Activated naive CD4-positive, alpha-beta T cell treated with anti-CD3 and anti-CD28 coated beads for 36 hours (primary cell): ENCODE data around the gene ITGB1. TPM values are rescaled to one million over a fixed set of nuclear protein-coding genes. Genes with fewer than 3 reads are reported as not detected.
"Not testable (repeated sequence)": the region's sequence is repeated elsewhere in the genome, so short reads cannot be mapped to it uniquely, and the experiment has no call there.

Experiments
- CTCF ChIA-PET: fragments of 350-600 bp; sonication (Branson Sonifier 250); formaldehyde crosslinking; loops from one replicate; lab custom pipeline; 2021; ENCODE audit warnings: antibody characterized with exemption; lab: Charles Lee
- DNase-seq: peaks from one replicate; pipeline ENCODE4 v3.0.0-alpha.2; 2020
- H3K27ac Mint-ChIP-seq: one replicate; pipeline ENCODE4 v1.8.0; 2021; ENCODE audit warnings: mild to moderate bottlenecking, mixed read lengths
- H3K27me3 Mint-ChIP-seq: one replicate; pipeline ENCODE4 v1.8.0; 2021; ENCODE audit warnings: low read depth, mixed read lengths
- H3K36me3 Mint-ChIP-seq: one replicate; pipeline ENCODE4 v1.8.0; 2021; ENCODE audit warnings: low read depth, mixed read lengths
- H3K4me1 Mint-ChIP-seq: one replicate; pipeline ENCODE4 v1.8.0; 2021; ENCODE audit warnings: low read depth, mixed read lengths
- H3K4me3 Mint-ChIP-seq: one replicate; pipeline ENCODE4 v1.8.0; 2021; ENCODE audit warnings: mild to moderate bottlenecking, moderate library complexity, mixed read lengths
- H3K9me3 Mint-ChIP-seq: one replicate; pipeline ENCODE4 v1.8.0; 2021; ENCODE audit warnings: mixed read lengths
- intact Hi-C: fragments of 100-400 bp; cut with micrococcal nuclease; formaldehyde crosslinking; loops from one replicate; pipeline ENCODE4 v1.15.1; 2023
- total RNA-seq, 2 experiments: library from RNA; stranded (reverse); gene quantifications; one replicate each; pipeline ENCODE4 v1.2.3, GENCODE V29; 2021

Gene ITGB1
- total RNA-seq: 10 to 100 TPM; 30.3 to 34.5 TPM

- DNase-seq: peak; percentile 84
- peak within 1 kb of the TSS; percentile 89 for H3K27ac Mint-ChIP-seq
- CTCF ChIA-PET: interaction anchor here (0.6 to 1.1 kb wide), 3 partner anchors 13 to 809 kb away, joined by 3 read pairs; no protein-coding TSS in a partner anchor
- H3K4me1 Mint-ChIP-seq: peaks cover 40% of the 10 kb centered on the region
- H3K4me3 Mint-ChIP-seq: peak within 1 kb of the TSS; percentile 84
- H3K27me3 Mint-ChIP-seq: peaks cover 10% of the 10 kb centered on the region
- intact Hi-C loops: loop anchor here (1.0 to 10.0 kb wide), 13 partner anchors 22 to 901 kb away; partner anchors contain the start of genes CCDC7 and KIF5B
- H3K36me3 Mint-ChIP-seq: no peaks in the 10 kb centered on the region
- no peaks in the 10 kb centered on the region for H3K9me3 Mint-ChIP-seq
Observed at GRCh38 chr10:32958085-32959005, at the start of gene ITGB1. ITGB1 (minus strand) TSS chr10:32958230; CDS start chr10:32935558, 22,672 bp downstream.

- no peak overlapping the region for H3K4me3 Mint-ChIP-seq
- CTCF ChIA-PET: interaction anchor here (0.9 to 1.8 kb wide), 2 partner anchors 47 to 187 kb away, joined by 3 to 4 read pairs; no protein-coding TSS in a partner anchor
- peaks cover 9% of the 10 kb centered on the region for H3K27me3 Mint-ChIP-seq
- H3K4me1 Mint-ChIP-seq: peaks cover 34% of the 10 kb centered on the region
- intact Hi-C loops: loop anchor here (5.0 kb wide), 5 partner anchors 246 to 814 kb away; no protein-coding TSS in a partner anchor
- DNase-seq: no peak
- no peaks in the 10 kb centered on the region for H3K36me3 Mint-ChIP-seq
- no peak overlapping the region for H3K27ac Mint-ChIP-seq
- no peaks in the 10 kb centered on the region for H3K9me3 Mint-ChIP-seq
Observed at GRCh38 chr10:33006342-33006887, 48.4 kb upstream of the ITGB1 start.

DNA sequence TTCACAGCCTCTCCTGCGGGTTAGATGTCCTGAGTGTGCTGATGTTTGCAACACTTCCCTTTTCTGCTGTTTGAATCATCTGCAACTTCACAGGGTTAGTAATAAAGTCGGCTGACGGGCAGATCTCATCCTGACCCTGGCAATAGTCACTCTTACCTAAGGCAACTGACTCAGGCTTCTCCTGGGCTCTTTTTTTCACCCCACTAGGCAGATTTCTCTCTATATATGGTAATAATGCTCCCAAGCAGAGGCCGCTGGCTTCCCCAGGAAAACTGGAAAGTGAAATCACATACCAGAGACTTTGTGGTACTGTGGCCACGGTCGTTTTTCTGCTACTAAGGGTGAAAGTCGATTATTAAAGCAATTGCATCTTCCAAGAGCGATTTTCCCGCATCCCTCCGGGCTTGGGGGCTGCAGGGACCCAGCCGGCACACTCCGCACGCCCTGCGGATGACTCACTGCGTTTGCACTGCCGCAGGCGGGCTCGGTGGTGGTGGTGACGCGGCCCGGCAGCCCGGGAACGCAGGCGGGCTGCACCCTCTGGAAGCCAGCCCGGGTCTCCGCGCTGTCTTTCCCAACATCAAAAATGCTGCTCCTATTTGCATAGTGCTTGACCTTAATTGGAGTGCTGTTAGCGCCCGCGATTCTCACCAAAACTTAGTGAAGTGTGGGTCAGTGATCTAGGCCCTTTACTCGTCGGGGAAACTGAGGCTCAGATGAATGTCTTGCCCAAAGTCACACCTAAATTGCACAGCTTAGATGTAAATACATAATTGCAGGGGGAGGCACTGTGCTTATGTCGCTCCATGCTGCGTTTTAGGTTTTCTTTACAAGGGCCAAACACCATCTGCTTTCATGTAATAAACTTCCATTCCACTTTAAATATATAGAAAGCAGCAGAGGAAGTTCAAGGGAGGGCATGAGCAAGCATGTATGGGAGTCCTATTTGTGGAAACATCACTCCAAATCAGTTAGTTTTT, 47.6 kb upstream of the ITGB1 start:
- peaks cover 9% of the 10 kb centered on the region for H3K27me3 Mint-ChIP-seq
- H3K27ac Mint-ChIP-seq: no peak overlapping the region
- intact Hi-C loops: loop anchor here (1.0 to 5.0 kb wide), 8 partner anchors 25 to 813 kb away; partner anchors contain the start of gene CCDC7

DNA sequence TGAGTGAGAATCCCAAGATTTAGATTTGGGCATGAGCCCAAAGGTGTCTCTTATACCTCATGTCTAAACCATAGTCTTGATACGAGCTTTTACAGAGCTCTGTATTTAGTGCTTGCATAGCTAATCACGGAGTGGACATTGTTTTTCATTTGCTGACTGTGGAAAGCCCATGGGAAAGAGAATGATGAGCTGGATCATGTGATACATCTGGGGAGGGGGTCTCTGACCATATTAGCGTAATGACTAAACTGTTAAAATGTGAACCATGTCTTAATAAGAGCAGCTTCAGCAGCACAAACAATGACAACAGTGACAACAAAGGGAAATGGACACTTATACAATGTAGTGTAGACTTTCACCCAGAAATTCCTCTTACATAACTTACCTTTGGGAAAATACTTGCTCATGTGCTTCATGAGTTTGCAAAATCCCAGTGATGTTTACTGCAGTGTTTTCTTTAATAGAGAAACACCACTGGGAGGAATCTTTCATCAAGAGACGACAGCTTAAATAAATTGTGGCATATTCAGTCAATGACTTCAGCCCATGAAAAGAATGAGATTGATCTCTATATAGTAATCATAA, 44.0 kb upstream of the ITGB1 start:
- H3K27ac Mint-ChIP-seq: no peak overlapping the region
- no peaks in the 10 kb centered on the region for H3K27me3 Mint-ChIP-seq
- H3K4me1 Mint-ChIP-seq: peaks cover 14% of the 10 kb centered on the region
- H3K36me3 Mint-ChIP-seq: no peaks in the 10 kb centered on the region
- H3K4me3 Mint-ChIP-seq: no peak overlapping the region
- CTCF ChIA-PET: interaction anchor here (0.6 kb wide), 1 partner anchor 257 kb away, joined by 3 read pairs; no protein-coding TSS in a partner anchor
- peaks cover 7% of the 10 kb centered on the region for H3K9me3 Mint-ChIP-seq
- intact Hi-C loops: no loop called here
- no peak for DNase-seq

More for the DNA sequence above, 47.6 kb upstream of the ITGB1 start:
- H3K36me3 Mint-ChIP-seq: no peaks in the 10 kb centered on the region
- peak; percentile 58 for DNase-seq
- peak overlapping the region; percentile 50 for H3K4me3 Mint-ChIP-seq
- H3K9me3 Mint-ChIP-seq: no peaks in the 10 kb centered on the region
- CTCF ChIA-PET: interaction anchor here (0.9 to 1.8 kb wide), 2 partner anchors 46 to 187 kb away, joined by 3 to 4 read pairs; no protein-coding TSS in a partner anchor
- H3K4me1 Mint-ChIP-seq: peaks cover 34% of the 10 kb centered on the region

GRCh38 chr10:32998060-32998581, 40.1 kb upstream of the ITGB1 start:
- H3K36me3 Mint-ChIP-seq, DNase-seq, H3K4me3 Mint-ChIP-seq, H3K4me1 Mint-ChIP-seq, H3K27me3 Mint-ChIP-seq, intact Hi-C loops, H3K27ac Mint-ChIP-seq, CTCF ChIA-PET, H3K9me3 Mint-ChIP-seq: not testable (repeated sequence)

DNA sequence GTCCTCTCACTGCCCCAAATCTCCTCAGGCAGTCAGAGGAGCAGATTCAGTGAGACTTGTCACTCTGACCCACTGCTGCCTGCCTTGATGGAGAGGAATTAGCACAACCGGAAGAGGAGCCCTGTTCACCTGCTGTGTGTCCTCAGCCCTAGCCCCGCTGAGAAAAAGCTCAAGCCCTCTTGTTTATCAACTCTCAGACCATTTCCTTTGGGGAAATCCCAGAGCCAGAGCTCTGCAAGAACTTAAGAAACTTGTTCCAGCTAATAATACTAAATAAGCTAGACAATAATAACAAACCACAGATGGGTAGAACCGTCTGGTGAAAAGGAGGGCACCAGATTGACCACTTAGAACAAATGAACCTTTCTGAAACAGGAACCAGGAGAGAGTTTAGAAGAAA, 37.7 kb upstream of the ITGB1 start:
- Mint-ChIP-seq H3K36me3 (no peaks in the 10 kb centered on the region), H3K27me3 (peaks cover 2% of the 10 kb centered on the region), H3K9me3 (peaks cover 11% of the 10 kb centered on the region), H3K4me1 (no peaks in the 10 kb centered on the region), H3K4me3 (no peak overlapping the region), H3K27ac (no peak overlapping the region)
- no peak for DNase-seq
- CTCF ChIA-PET: interaction anchor here (1.2 kb wide), 1 partner anchor 13 kb away, joined by 4 read pairs; no protein-coding TSS in a partner anchor
- intact Hi-C loops: no loop called here

DNA sequence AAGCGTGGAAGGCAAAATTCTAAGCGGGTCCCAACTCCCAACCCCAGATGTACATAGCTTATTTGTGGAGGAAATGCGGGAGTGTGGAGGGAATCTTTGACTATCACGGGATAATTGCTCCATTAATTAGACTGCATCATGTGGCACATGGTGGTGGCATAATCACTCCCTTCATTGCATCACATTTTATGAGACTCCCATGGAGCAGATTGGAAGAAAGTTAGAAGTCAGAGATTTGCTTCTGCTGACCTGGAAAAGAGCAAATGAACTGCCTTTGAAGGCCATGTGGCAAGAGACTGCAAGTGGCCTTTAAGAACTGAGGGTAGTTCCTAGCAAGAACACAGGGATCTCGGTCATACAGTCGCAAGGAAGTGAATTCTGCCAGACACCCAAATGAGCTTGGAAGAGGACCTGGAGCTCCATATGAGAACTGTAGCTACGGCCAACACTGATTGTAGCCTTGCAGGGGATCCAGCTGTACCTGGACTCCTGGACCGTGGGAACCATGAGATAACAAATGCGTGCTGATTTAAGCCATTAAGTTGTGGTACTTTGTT, 37.1 kb upstream of the ITGB1 start:
- CTCF ChIA-PET: interaction anchor here (1.2 kb wide), 1 partner anchor 14 kb away, joined by 4 read pairs; no protein-coding TSS in a partner anchor
- Mint-ChIP-seq H3K36me3 (no peaks in the 10 kb centered on the region), H3K4me3 (no peak overlapping the region), H3K9me3 (peaks cover 11% of the 10 kb centered on the region), H3K27ac (no peak overlapping the region), H3K4me1 (no peaks in the 10 kb centered on the region), H3K27me3 (peaks cover 2% of the 10 kb centered on the region)
- intact Hi-C loops: no loop called here
- no peak for DNase-seq

DNA sequence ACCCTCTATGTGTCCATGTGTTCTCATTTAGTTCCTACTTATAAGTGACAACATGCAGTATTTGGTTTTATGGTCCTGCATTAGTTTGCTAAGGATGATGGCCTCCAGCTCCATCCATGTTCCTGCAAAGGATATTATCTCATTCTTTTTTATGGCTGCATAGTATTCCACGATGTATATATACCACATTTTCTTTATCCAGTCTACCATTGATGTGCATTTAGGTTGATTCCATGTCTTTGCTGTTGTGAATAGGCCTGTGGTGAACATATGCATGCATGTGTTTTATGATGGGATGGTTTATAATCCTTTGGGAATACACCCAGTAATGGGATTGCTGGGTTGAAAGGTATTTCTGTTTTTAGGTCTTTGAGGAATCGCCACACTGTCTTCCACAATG, 36.6 kb upstream of the ITGB1 start:
- H3K4me3 Mint-ChIP-seq, H3K9me3 Mint-ChIP-seq, H3K27ac Mint-ChIP-seq, intact Hi-C loops, H3K36me3 Mint-ChIP-seq, H3K4me1 Mint-ChIP-seq, DNase-seq, H3K27me3 Mint-ChIP-seq, CTCF ChIA-PET: not testable (repeated sequence)

- H3K4me3 Mint-ChIP-seq, H3K27me3 Mint-ChIP-seq, CTCF ChIA-PET, H3K9me3 Mint-ChIP-seq, DNase-seq, H3K4me1 Mint-ChIP-seq, H3K27ac Mint-ChIP-seq, H3K36me3 Mint-ChIP-seq, intact Hi-C loops: not testable (repeated sequence)
Observed at GRCh38 chr10:32992310-32992709, 34.3 kb upstream of the ITGB1 start.

- CTCF ChIA-PET: interaction anchor here (0.6 kb wide), 1 partner anchor 22 kb away, joined by 3 read pairs; no protein-coding TSS in a partner anchor
- Mint-ChIP-seq H3K27me3 (peaks cover 2% of the 10 kb centered on the region), H3K9me3 (peaks cover 3% of the 10 kb centered on the region), H3K4me1 (no peaks in the 10 kb centered on the region), H3K27ac (no peak overlapping the region), H3K36me3 (no peaks in the 10 kb centered on the region), H3K4me3 (no peak overlapping the region)
- no peak for DNase-seq
- intact Hi-C loops: no loop called here
Observed at GRCh38 chr10:32990811-32991210, 32.8 kb upstream of the ITGB1 start.

DNA sequence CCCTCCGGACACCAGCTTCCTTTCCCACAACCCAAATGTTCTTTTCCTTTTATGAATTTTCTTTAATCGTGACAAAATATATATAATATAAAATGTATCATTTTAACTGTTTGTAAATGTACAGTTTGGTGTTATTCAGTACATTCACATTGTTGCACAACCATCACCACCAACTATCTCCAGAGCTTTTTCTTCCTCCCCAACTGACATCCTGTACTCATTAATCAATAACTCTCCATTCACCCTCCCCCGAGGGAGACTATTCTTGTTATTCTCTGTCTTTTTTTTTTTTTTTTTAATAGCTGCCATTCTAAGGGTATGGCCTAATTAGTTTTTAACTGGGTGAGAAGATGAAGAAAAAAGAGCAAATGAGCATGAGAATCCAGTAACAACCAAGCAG, 30.6 kb upstream of the ITGB1 start:
- H3K4me1 Mint-ChIP-seq: no peaks in the 10 kb centered on the region
- DNase-seq: no peak
- intact Hi-C loops: no loop called here
- no peak overlapping the region for H3K27ac Mint-ChIP-seq
- H3K27me3 Mint-ChIP-seq: peaks cover 2% of the 10 kb centered on the region
- CTCF ChIA-PET: interaction anchor here (0.7 kb wide), 1 partner anchor 13 kb away, joined by 4 read pairs; no protein-coding TSS in a partner anchor
- no peak overlapping the region for H3K4me3 Mint-ChIP-seq
- no peaks in the 10 kb centered on the region for H3K36me3 Mint-ChIP-seq
- H3K9me3 Mint-ChIP-seq: peaks cover 3% of the 10 kb centered on the region
